PC-3 (cell line): Measurements from ENCODE around the gene ADCY10.

Experiments used
- EZH2 ChIP-seq: fragments of 300-600 bp; sonication (generic); IDR thresholded peaks from one replicate; pipeline ENCODE4 v1.6.1; 2017; ENCODE audit warnings: antibody characterized with exemption, mild to moderate bottlenecking, low read length; ENCODE audit not compliant: unreplicated experiment
- EZH2phosphoT487 ChIP-seq: fragments of 300-600 bp; sonication (generic); IDR thresholded peaks from 2 replicates; pipeline ENCODE4 v1.6.1; 2018; ENCODE audit warnings: mild to moderate bottlenecking, antibody characterized with exemption, low read length, borderline replicate concordance
- TF ChIP-seq, protein P1 (sequence below): fragments of 300-600 bp; sonication (generic); conservative IDR thresholded peaks from 2 replicates; pipeline ENCODE4 v1.5.1; 2017; ENCODE audit warnings: antibody characterized with exemption, low read depth, mild to moderate bottlenecking, low read length

DNA sequence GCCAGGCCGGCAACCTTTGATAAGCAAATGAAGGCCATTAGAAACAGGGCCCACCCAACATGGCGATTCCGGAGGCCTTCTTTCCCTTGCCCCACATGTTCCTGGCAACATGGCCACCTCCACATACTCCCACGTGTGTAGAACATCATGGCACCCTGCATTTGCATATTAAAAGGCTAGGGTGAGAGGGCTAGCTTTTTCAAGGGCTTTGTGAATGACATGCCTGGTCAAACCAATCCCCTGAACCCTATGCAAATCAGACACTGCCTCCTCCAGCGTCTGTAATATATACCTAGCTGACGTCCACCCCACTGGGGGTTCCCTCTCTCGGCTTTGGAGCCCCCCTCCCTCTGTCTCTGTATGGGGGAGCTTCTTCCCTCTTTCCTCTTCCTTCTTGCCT is 1.6 kb downstream of the ADCY10 start:
- TF ChIP-seq, protein P1, sequence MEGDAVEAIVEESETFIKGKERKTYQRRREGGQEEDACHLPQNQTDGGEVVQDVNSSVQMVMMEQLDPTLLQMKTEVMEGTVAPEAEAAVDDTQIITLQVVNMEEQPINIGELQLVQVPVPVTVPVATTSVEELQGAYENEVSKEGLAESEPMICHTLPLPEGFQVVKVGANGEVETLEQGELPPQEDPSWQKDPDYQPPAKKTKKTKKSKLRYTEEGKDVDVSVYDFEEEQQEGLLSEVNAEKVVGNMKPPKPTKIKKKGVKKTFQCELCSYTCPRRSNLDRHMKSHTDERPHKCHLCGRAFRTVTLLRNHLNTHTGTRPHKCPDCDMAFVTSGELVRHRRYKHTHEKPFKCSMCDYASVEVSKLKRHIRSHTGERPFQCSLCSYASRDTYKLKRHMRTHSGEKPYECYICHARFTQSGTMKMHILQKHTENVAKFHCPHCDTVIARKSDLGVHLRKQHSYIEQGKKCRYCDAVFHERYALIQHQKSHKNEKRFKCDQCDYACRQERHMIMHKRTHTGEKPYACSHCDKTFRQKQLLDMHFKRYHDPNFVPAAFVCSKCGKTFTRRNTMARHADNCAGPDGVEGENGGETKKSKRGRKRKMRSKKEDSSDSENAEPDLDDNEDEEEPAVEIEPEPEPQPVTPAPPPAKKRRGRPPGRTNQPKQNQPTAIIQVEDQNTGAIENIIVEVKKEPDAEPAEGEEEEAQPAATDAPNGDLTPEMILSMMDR, result no peak
- TF ChIP-seq EZH2phosphoT487 (no peak), EZH2 (no peak)
